Nephron (organoid): ENCODE results near the gene PROSER1.

Experiments
- H3K27ac Mint-ChIP-seq, 3 experiments: 2 replicates each; pipeline ENCODE4 v1.8.0; 2020; ENCODE audit warnings: mixed read lengths in 3 of 3, mild to moderate bottlenecking in 2 of 3, moderate library complexity in 1 of 3
- H3K27me3 Mint-ChIP-seq: 2 replicates; pipeline ENCODE4 v1.8.0; 2021; ENCODE audit warnings: low read depth, mild to moderate bottlenecking, moderate library complexity, mixed read lengths
- H3K36me3 Mint-ChIP-seq: 2 replicates; pipeline ENCODE4 v1.8.0; 2020; ENCODE audit warnings: low read depth, mixed read lengths
- H3K4me1 Mint-ChIP-seq: 2 replicates; pipeline ENCODE4 v1.8.0; 2020; ENCODE audit warnings: mixed read lengths
- H3K4me3 Mint-ChIP-seq, 3 experiments: 2 replicates each; pipeline ENCODE4 v1.8.0; 2020; ENCODE audit warnings: mild to moderate bottlenecking in 3 of 3, mixed read lengths in 3 of 3, moderate library complexity in 2 of 3
- H3K9me3 Mint-ChIP-seq: 2 replicates; pipeline ENCODE4 v1.8.0; 2020; ENCODE audit warnings: mixed read lengths
- TF ChIP-seq, protein P1 (sequence below), 3 experiments: fragments of 200-600 bp; sonication (generic); IDR thresholded peaks; one replicate each; pipeline ENCODE4 v1.5.0; 2021; ENCODE audit warnings: antibody characterized with exemption in 3 of 3; ENCODE audit not compliant: unreplicated experiment in 3 of 3

PROSER1 gene

DNA sequence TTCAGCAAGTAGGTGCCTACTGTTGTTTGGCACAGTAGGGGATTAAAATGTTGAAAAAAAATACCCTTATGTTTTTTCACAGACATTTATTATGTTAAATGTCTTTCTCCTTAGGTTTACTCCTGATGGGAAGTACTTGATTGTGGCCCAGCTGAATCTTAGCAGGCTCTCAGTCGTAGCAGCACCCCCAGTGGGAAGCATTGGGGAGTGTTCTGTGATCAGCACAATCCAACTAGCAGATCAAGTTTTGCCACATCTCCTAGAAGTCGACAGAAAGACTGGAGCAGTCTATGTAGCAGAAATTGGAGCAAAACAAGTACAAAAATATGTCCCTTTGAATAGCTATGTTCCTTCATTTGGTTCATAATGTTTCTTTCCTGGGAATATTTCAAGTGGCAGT lies 9.7 kb upstream of the PROSER1 start:
- H3K9me3 Mint-ChIP-seq: no peaks in the 10 kb centered on the region
- TF ChIP-seq, protein P1, sequence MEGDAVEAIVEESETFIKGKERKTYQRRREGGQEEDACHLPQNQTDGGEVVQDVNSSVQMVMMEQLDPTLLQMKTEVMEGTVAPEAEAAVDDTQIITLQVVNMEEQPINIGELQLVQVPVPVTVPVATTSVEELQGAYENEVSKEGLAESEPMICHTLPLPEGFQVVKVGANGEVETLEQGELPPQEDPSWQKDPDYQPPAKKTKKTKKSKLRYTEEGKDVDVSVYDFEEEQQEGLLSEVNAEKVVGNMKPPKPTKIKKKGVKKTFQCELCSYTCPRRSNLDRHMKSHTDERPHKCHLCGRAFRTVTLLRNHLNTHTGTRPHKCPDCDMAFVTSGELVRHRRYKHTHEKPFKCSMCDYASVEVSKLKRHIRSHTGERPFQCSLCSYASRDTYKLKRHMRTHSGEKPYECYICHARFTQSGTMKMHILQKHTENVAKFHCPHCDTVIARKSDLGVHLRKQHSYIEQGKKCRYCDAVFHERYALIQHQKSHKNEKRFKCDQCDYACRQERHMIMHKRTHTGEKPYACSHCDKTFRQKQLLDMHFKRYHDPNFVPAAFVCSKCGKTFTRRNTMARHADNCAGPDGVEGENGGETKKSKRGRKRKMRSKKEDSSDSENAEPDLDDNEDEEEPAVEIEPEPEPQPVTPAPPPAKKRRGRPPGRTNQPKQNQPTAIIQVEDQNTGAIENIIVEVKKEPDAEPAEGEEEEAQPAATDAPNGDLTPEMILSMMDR (IDR thresholded peaks at IDR 0.05; ENCODE audit: unreplicated experiment in 3 of 3): peak in 1 of 3 experiments; percentile 18
- H3K27ac Mint-ChIP-seq: no peak overlapping the region
- H3K27me3 Mint-ChIP-seq: no peaks in the 10 kb centered on the region
- H3K36me3 Mint-ChIP-seq: peaks cover 23% of the 10 kb centered on the region
- H3K4me1 Mint-ChIP-seq: peaks cover 8% of the 10 kb centered on the region
- no peak overlapping the region for H3K4me3 Mint-ChIP-seq

DNA sequence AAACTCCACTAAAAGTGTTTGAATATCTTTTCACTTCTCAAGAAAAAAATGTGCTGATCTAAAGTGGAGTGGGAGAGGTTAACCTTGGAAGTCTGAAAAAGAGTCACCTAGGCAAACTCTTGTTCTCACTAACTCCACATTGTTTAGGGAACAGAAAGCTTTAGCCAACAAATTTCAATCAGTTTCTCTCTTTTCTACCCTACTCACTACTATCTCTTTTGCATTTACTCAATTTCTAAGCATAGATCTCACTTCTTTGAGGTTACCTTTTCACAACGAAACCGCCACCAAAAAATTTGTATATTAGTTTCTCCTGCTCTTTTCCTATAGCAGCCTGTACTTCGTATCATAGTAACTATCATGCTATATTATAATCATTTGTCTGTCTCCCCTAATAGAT lies 6.6 kb upstream of the PROSER1 start:
- no peaks in the 10 kb centered on the region for H3K9me3 Mint-ChIP-seq
- H3K4me1 Mint-ChIP-seq: peaks cover 11% of the 10 kb centered on the region
- TF ChIP-seq, protein P1 (IDR thresholded peaks at IDR 0.05; ENCODE audit: unreplicated experiment in 3 of 3): no peak
- no peak overlapping the region for H3K27ac Mint-ChIP-seq
- peaks cover 25% of the 10 kb centered on the region for H3K36me3 Mint-ChIP-seq
- no peak overlapping the region for H3K4me3 Mint-ChIP-seq
- no peaks in the 10 kb centered on the region for H3K27me3 Mint-ChIP-seq

DNA sequence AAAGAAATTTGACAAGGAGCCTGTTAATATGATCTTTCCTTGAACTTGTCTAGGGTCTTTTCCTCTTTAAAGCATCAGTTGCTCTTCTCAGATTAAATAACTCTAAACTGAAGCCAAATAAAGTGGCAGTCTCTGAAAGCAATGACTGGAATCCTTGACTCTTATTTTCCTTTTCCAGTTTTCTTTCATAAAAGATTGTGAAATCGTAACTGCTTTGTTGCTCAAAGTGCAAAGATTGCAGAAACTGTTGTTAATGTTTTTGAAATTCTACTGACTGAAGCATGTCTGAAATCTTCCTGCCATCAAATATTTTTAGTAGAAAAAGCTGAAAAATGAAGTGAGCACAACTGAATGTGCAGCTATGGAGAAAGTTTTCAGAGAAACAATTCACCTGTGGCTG lies 2.3 kb upstream of the PROSER1 start:
- H3K27ac Mint-ChIP-seq: no peak overlapping the region
- peaks cover 26% of the 10 kb centered on the region for H3K4me1 Mint-ChIP-seq
- H3K27me3 Mint-ChIP-seq: no peaks in the 10 kb centered on the region
- TF ChIP-seq, protein P1 (IDR thresholded peaks at IDR 0.05; ENCODE audit: unreplicated experiment in 3 of 3): no peak
- peak overlapping the region; percentile 40 to 72 (median 54) for H3K4me3 Mint-ChIP-seq
- no peaks in the 10 kb centered on the region for H3K9me3 Mint-ChIP-seq
- H3K36me3 Mint-ChIP-seq: peaks cover 21% of the 10 kb centered on the region

DNA sequence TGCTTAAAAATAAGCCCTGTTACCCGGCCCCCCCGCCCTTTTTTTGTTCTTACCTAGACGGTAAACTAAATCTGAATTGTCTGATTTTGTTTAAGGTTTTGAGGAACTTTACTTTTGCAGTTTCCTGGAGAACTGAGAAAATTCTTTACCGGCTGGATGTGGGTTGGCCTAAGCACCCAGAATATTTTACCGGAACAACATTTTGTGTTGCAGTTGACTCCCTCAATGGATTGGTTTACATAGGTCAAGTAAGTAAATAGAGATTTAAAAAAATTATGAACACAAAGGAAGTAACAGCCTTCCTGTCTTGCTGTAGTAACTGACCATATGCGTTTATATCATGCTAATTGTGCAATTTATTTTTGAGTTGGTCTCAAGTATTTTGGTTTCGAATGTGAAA lies 1.2 kb upstream of the PROSER1 start:
- Mint-ChIP-seq H3K27ac (peak overlapping the region; percentile 100), H3K27me3 (no peaks in the 10 kb centered on the region), H3K9me3 (no peaks in the 10 kb centered on the region), H3K4me3 (peak overlapping the region; percentile 94 to 99 (median 98)), H3K4me1 (peaks cover 36% of the 10 kb centered on the region), H3K36me3 (peaks cover 12% of the 10 kb centered on the region)
- TF ChIP-seq, protein P1 (IDR thresholded peaks at IDR 0.05; ENCODE audit: unreplicated experiment in 3 of 3): no peak

DNA sequence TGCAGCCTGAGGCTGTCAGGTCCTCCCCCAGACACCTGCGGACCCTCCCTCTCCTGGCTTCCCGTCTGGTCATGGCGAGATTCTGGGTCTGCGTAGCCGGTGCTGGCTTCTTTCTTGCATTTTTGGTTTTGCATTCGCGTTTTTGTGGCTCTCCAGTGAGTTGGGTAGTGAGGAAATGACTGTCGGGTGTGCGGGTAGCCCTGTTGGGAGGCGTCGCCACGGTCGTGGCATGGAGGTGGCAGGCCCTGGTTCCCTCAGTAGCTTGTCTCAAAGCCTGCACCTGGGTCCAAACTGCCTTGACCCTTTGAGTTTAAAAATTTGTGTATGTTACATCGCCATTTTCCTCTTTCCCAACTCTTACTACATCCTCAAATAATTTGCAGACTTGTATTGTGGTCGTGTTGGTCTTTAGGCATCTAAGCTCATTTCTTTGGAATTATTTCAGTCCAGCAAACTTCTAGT lies 711 bp upstream of the PROSER1 start:
- Mint-ChIP-seq H3K4me1 (peaks cover 41% of the 10 kb centered on the region), H3K27ac (peak overlapping the region; percentile 100), H3K4me3 (peak overlapping the region; percentile 94 to 99 (median 98)), H3K36me3 (peaks cover 8% of the 10 kb centered on the region), H3K9me3 (no peaks in the 10 kb centered on the region), H3K27me3 (no peaks in the 10 kb centered on the region)
- TF ChIP-seq, protein P1 (IDR thresholded peaks at IDR 0.05; ENCODE audit: unreplicated experiment in 3 of 3): no peak

DNA sequence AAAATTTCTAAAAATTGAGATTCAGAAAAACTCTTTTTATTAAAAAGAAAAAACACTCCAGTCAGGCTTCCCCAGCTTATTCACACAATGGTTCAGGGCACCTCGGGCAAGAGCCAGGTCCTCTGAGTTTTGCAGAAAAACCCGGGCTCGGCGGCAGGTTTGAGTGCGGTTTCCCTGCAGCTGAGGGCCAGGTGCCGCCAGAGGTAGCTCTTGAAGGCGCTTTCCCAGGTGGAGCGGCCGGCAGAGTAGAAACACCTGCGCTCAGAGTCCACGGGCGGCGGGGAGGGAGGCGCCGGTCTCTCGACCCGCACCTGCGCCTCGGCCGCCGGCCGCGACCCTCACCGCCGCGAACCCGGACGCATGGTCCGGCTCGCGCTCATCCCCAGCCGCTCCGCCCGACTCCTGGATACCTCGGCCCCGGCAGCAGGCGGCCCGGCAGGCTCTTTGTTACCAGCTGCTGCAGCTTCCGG lies 444 bp downstream of the PROSER1 start:
- Mint-ChIP-seq H3K9me3 (no peaks in the 10 kb centered on the region), H3K36me3 (peaks cover under 1% of the 10 kb centered on the region), H3K4me3 (peak overlapping the region; percentile 94 to 99 (median 98)), H3K4me1 (peaks cover 41% of the 10 kb centered on the region), H3K27me3 (no peaks in the 10 kb centered on the region), H3K27ac (peak overlapping the region; percentile 100)
- TF ChIP-seq, protein P1 (IDR thresholded peaks at IDR 0.05; ENCODE audit: unreplicated experiment in 3 of 3): no peak
